Measurements from ENCODE around the gene ABCA7. TPM values are rescaled to one million over a fixed set of nuclear protein-coding genes. Genes with fewer than 3 reads are reported as not detected.

Gene ABCA7
- total and polyA plus RNA-seq, 2 of the 13 experiments (the other 11 are each of a cell fraction or from before 2014, with no cell fraction given) = 4.4 to 32.4 TPM

- DNase-seq (ENCODE audit: low spot score) (no peak), ATAC-seq (no peak), FAIRE-seq (no peak)
- no TSS peak for BruUV-seq (replicated peaks)
- Histone ChIP-seq H3K9me3 (ENCODE audit: low read length) (no peaks in the 10 kb centered on the region), H3K79me2 (ENCODE audit: insufficient read depth, low read length) (peaks cover 5% of the 10 kb centered on the region), H2AFZ (ENCODE audit: low read length) (no peak overlapping the region), H3K27me3 (ENCODE audit: control insufficient read depth in 1 of 2, insufficient read depth in 2 of 2, low read length in 2 of 2) (no peaks in the 10 kb centered on the region), H3K4me2 (ENCODE audit: low read depth, low read length) (no peak overlapping the region), H3K36me3 (replicated peaks in 1 of 2; ENCODE audit: control insufficient read depth in 1 of 2, insufficient read depth in 2 of 2, low read length in 2 of 2) (peaks cover 22 to 46% of the 10 kb centered on the region in 2 experiments), H3K4me1 (ENCODE audit: insufficient read depth, low read length) (peaks cover 35% of the 10 kb centered on the region), H4K20me1 (ENCODE audit: insufficient read depth, low read length) (peaks cover 6% of the 10 kb centered on the region; the same call in 1 of the 2 replicates), H3K4me3 (replicated peaks in 1 of 3; ENCODE audit: insufficient read depth in 1 of 3, low read depth in 2 of 3, low read length in 3 of 3) (no peak overlapping the region), H3K27ac (ENCODE audit: extremely low read length, insufficient read depth, low read length) (no peak overlapping the region), H3K9ac (ENCODE audit: insufficient read depth, low read depth, low read length) (no peak overlapping the region)
- in situ Hi-C loops (cut with HindIII; ENCODE audit: extremely low pct_ligation_motif_present, low pct_unique_long_range_greater_than_20kb) = no loop called here
- intact Hi-C loops (cut with micrococcal nuclease; ENCODE audit: unreplicated experiment) = loop anchor here (10.0 kb wide), 1 partner anchor 205 kb away; no protein-coding TSS in a partner anchor
- POLR2A ChIA-PET = no interaction called here
- WGBS (ENCODE audit: low lambda C conversion rate) = 87% methylated on average over 12 of the region's 27 CpGs
- CTCF ChIA-PET (ENCODE audit: low intra/inter-chr PET ratio, low total read pairs) = no interaction called here
- TF ChIP-seq KLF13 (CRISPR knock-in tag; IDR thresholded peaks at IDR 0.05) (no peak), HDAC6 (IDR thresholded peaks at IDR 0.05; ENCODE audit: low read depth, low read length) (no peak), ZNF253 (CRISPR knock-in tag; IDR thresholded peaks at IDR 0.05; ENCODE audit: borderline replicate concordance) (no peak), PHF8 (CRISPR knock-in tag; IDR thresholded peaks at IDR 0.05) (no peak)
- TF ChIP-seq, protein P1, sequence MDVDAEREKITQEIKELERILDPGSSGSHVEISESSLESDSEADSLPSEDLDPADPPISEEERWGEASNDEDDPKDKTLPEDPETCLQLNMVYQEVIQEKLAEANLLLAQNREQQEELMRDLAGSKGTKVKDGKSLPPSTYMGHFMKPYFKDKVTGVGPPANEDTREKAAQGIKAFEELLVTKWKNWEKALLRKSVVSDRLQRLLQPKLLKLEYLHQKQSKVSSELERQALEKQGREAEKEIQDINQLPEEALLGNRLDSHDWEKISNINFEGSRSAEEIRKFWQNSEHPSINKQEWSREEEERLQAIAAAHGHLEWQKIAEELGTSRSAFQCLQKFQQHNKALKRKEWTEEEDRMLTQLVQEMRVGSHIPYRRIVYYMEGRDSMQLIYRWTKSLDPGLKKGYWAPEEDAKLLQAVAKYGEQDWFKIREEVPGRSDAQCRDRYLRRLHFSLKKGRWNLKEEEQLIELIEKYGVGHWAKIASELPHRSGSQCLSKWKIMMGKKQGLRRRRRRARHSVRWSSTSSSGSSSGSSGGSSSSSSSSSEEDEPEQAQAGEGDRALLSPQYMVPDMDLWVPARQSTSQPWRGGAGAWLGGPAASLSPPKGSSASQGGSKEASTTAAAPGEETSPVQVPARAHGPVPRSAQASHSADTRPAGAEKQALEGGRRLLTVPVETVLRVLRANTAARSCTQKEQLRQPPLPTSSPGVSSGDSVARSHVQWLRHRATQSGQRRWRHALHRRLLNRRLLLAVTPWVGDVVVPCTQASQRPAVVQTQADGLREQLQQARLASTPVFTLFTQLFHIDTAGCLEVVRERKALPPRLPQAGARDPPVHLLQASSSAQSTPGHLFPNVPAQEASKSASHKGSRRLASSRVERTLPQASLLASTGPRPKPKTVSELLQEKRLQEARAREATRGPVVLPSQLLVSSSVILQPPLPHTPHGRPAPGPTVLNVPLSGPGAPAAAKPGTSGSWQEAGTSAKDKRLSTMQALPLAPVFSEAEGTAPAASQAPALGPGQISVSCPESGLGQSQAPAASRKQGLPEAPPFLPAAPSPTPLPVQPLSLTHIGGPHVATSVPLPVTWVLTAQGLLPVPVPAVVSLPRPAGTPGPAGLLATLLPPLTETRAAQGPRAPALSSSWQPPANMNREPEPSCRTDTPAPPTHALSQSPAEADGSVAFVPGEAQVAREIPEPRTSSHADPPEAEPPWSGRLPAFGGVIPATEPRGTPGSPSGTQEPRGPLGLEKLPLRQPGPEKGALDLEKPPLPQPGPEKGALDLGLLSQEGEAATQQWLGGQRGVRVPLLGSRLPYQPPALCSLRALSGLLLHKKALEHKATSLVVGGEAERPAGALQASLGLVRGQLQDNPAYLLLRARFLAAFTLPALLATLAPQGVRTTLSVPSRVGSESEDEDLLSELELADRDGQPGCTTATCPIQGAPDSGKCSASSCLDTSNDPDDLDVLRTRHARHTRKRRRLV (CRISPR knock-in tag; IDR thresholded peaks at IDR 0.05) = no peak
Measured at GRCh38 chr19:990119-990571, 49.8 kb upstream of the ABCA7 start.

All from HepG2 (cell line).